IPS DF 19.7 (cell line): Measurements from ENCODE around the gene CPHXL.
A peak's percentile ranks its signal among the peaks of the same experiment; 100 is the strongest.

ENCODE experiments used
- DNase-seq: peaks from one replicate; pipeline ENCODE4 v3.0.0-alpha.2; 2013; ENCODE audit warnings: low read depth, low spot score

CPHXL gene

DNA sequence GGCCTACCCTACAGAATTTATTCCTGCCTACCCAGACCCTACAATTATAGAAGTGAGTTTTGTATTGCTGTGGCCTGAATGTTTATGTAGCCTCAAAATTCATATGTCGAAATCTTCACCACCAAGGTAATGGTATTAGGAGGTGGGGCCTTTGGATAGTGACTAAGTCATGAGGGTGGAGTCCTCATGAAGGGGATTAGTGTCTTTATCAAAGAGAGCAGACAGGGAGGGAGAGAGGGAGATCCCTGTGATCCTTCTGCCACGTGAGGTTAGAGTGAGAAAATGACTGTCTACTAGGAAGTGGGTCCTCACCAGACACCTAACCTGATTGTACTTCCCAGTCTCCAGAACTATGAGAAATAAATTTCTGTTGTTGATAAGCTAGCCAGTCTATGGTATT lies 24.0 kb downstream of the CPHXL start:
- DNase-seq, result no peak

- DNase-seq, result no peak
Observed at GRCh38 chr16:75701361-75701760, 24.9 kb downstream of the CPHXL start, which contains the start of gene DUXB. DUXB (minus strand) TSS chr16:75701461; CDS start chr16:75701418, 43 bp downstream.

DNA sequence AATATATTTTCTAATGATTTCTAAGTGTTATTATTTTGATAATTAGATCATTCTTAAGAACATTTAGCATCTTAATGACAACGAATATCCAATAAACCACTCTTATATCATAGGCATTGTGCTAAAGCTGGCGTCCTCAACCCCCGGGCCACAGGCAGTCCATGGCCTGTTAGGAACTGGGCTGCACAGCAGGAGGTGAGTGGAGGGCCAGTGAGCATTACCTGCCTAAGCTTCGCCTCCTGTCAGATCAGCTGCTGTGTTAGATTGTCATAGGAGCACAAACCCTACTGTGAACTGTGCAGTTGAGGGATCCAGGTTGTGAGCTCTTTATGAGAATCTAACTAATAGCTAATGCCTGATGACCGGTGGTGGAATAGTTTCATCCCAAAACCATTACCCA lies 28.7 kb downstream of the CPHXL start:
- no peak for DNase-seq

GRCh38 chr16:75695708-75696107 lies 30.6 kb downstream of the CPHXL start:
- peak; percentile 15 for DNase-seq

- no peak for DNase-seq
Observed at GRCh38 chr16:75687361-75687760, 38.9 kb downstream of the CPHXL start.

GRCh38 chr16:75682308-75682707 lies 44.0 kb downstream of the CPHXL start:
- DNase-seq, result no peak

GRCh38 chr16:75679366-75679765 lies 46.9 kb downstream of the CPHXL start:
- no peak for DNase-seq

GRCh38 chr16:75676909-75677308 lies 49.4 kb downstream of the CPHXL start, which contains the start of gene CPHXL2:
CPHXL2 (minus strand) TSS chr16:75677009; CDS start chr16:75676999, 10 bp downstream.
- DNase-seq, result no peak

DNA sequence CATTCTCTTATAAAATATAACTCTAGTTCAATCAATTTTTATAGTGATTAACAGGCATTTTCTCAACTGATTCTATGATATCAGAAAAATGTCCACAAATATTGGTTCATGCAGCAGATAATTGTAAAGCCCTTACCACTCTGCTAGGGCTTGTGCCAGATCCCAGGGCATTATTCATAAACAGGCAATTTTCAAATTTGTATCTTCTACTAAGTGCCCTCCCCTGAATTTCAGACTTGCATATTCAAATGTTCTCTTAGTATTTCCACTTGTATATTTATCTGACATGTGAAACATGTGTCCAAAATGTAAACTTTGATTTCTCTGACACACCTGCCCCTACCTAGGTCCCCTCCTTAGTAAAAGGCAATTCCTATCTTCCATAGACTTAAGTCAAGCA lies 58.8 kb downstream of the CPHXL start:
- DNase-seq, result no peak
